Measurements from ENCODE around the gene GSG1L. TPM values are rescaled to one million over a fixed set of nuclear protein-coding genes. Genes with fewer than 3 reads are reported as not detected.

Gene GSG1L
- polyA plus RNA-seq, 1 donor (not counting 4 experiments of a cell fraction or from before 2014, with no cell fraction given): not detected

DNA sequence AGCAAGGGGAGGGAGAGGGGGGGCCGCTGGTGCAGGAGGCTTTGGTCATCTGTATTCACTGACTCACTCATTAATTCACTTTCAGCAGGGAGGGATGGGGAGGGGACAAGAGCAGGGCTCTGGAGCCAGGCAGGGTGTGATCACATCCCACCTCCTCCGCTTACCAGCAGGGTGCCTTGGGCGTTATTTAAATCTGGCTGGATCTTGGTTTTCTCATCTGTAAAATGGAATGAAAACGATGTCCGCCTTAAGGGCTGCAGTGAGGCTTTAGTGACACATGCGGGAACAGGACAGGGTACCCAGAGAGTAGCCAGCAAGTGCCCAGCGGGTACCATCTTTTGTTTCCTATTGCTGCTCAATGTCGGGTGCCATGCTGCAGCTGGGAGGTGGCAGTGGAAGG is 161.0 kb downstream of the GSG1L start:
- Histone ChIP-seq H3K36me3 (ENCODE audit: control insufficient read depth in 2 of 2, extremely low read depth in 1 of 2, insufficient read depth in 2 of 2, low read length in 2 of 2) (no peaks in the 10 kb centered on the region), H3K4me1 (ENCODE audit: control insufficient read depth, extremely low read depth, insufficient read depth, low read length) (no peaks in the 10 kb centered on the region), H3K4me2 (ENCODE audit: control insufficient read depth, extremely low read depth, insufficient read depth, low read depth, low read length) (no peak overlapping the region), H3K27me3 (ENCODE audit: control insufficient read depth, extremely low read depth, insufficient read depth, low read length) (no peaks in the 10 kb centered on the region), H3K79me2 (ENCODE audit: control insufficient read depth, insufficient read depth, low read length) (no peaks in the 10 kb centered on the region), H4K20me1 (ENCODE audit: control insufficient read depth, extremely low read depth, insufficient read depth, low read length) (no peaks in the 10 kb centered on the region), H3K9me3 (ENCODE audit: control insufficient read depth, low read depth, low read length) (no peaks in the 10 kb centered on the region), H2AFZ (ENCODE audit: control insufficient read depth, low read length) (no peak overlapping the region), H3K9ac (ENCODE audit: control insufficient read depth, extremely low read depth, insufficient read depth, low read length) (no peak overlapping the region), H3K27ac (ENCODE audit: control insufficient read depth, insufficient read depth, low read length) (no peak overlapping the region), H3K9me1 (ENCODE audit: control insufficient read depth, extremely low read depth, insufficient read depth, low read length) (no peaks in the 10 kb centered on the region), H3K4me3 (ENCODE audit: control insufficient read depth in 2 of 3, extremely low read depth in 1 of 3, insufficient read depth in 2 of 3, low read depth in 1 of 3, low read length in 3 of 3) (no peak overlapping the region)
- FAIRE-seq (no peak), DNase-seq (ENCODE audit: low read depth, low spot score) (no peak)
- dilution Hi-C loops (cut with MboI; ENCODE audit: extremely low pct_ligation_motif_present, low sequenced_read_pairs): no loop called here
- no peak for TF ChIP-seq EZH2 (IDR thresholded peaks at IDR 0.05; ENCODE audit: low read length)
- TF ChIP-seq, protein P1, sequence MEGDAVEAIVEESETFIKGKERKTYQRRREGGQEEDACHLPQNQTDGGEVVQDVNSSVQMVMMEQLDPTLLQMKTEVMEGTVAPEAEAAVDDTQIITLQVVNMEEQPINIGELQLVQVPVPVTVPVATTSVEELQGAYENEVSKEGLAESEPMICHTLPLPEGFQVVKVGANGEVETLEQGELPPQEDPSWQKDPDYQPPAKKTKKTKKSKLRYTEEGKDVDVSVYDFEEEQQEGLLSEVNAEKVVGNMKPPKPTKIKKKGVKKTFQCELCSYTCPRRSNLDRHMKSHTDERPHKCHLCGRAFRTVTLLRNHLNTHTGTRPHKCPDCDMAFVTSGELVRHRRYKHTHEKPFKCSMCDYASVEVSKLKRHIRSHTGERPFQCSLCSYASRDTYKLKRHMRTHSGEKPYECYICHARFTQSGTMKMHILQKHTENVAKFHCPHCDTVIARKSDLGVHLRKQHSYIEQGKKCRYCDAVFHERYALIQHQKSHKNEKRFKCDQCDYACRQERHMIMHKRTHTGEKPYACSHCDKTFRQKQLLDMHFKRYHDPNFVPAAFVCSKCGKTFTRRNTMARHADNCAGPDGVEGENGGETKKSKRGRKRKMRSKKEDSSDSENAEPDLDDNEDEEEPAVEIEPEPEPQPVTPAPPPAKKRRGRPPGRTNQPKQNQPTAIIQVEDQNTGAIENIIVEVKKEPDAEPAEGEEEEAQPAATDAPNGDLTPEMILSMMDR (optimal IDR thresholded peaks at IDR 0.05 in 1 of 3, IDR thresholded peaks at IDR 0.05 in 1 of 3, conservative IDR thresholded peaks at IDR 0.05 in 1 of 3; ENCODE audit: extremely low read depth in 1 of 3, insufficient read depth in 2 of 3, low read length in 3 of 3): no peak

GRCh38 chr16:27901956-27902355 is 161.6 kb downstream of the GSG1L start:
- Histone ChIP-seq H3K36me3 (ENCODE audit: control insufficient read depth in 2 of 2, extremely low read depth in 1 of 2, insufficient read depth in 2 of 2, low read length in 2 of 2) (no peaks in the 10 kb centered on the region), H3K9ac (ENCODE audit: control insufficient read depth, extremely low read depth, insufficient read depth, low read length) (no peak overlapping the region), H3K79me2 (ENCODE audit: control insufficient read depth, insufficient read depth, low read length) (no peaks in the 10 kb centered on the region), H3K9me3 (ENCODE audit: control insufficient read depth, low read depth, low read length) (no peaks in the 10 kb centered on the region), H3K4me1 (ENCODE audit: control insufficient read depth, extremely low read depth, insufficient read depth, low read length) (no peaks in the 10 kb centered on the region), H2AFZ (ENCODE audit: control insufficient read depth, low read length) (no peak overlapping the region), H3K9me1 (ENCODE audit: control insufficient read depth, extremely low read depth, insufficient read depth, low read length) (no peaks in the 10 kb centered on the region), H4K20me1 (ENCODE audit: control insufficient read depth, extremely low read depth, insufficient read depth, low read length) (no peaks in the 10 kb centered on the region), H3K4me3 (ENCODE audit: control insufficient read depth in 2 of 3, extremely low read depth in 1 of 3, insufficient read depth in 2 of 3, low read depth in 1 of 3, low read length in 3 of 3) (no peak overlapping the region), H3K27ac (ENCODE audit: control insufficient read depth, insufficient read depth, low read length) (no peak overlapping the region), H3K27me3 (ENCODE audit: control insufficient read depth, extremely low read depth, insufficient read depth, low read length) (no peaks in the 10 kb centered on the region), H3K4me2 (ENCODE audit: control insufficient read depth, extremely low read depth, insufficient read depth, low read depth, low read length) (no peak overlapping the region)
- FAIRE-seq (no peak), DNase-seq (ENCODE audit: low read depth, low spot score) (no peak)
- dilution Hi-C loops (cut with MboI; ENCODE audit: extremely low pct_ligation_motif_present, low sequenced_read_pairs): no loop called here
- TF ChIP-seq, protein P1 (optimal IDR thresholded peaks at IDR 0.05 in 1 of 3, IDR thresholded peaks at IDR 0.05 in 1 of 3, conservative IDR thresholded peaks at IDR 0.05 in 1 of 3; ENCODE audit: extremely low read depth in 1 of 3, insufficient read depth in 2 of 3, low read length in 3 of 3): no peak
- no peak for TF ChIP-seq EZH2 (IDR thresholded peaks at IDR 0.05; ENCODE audit: low read length)

Measured in keratinocyte (primary cell).